Thymus (tissue), 11 donors: ENCODE measurements around the gene TENM4. TPM values are rescaled to one million over a fixed set of nuclear protein-coding genes. Genes with fewer than 3 reads are reported as not detected.

ENCODE experiments used
- DNase-seq, 9 donors: peaks; one replicate each; pipeline ENCODE4 v3.0.0-alpha.2; 2013; ENCODE audit warnings: low spot score in 9 of 9, low read depth in 6 of 9, missing footprints in 1 of 9
- H3K27ac ChIP-seq, 2 donors: one replicate each; pipeline ENCODE4 v1.5.1; 2013; ENCODE audit warnings: control low read depth in 1 of 2, low read depth in 1 of 2, low read length in 1 of 2, mild to moderate bottlenecking in 1 of 2, moderate library complexity in 1 of 2
- H3K27me3 ChIP-seq, 2 donors: one replicate each; pipeline ENCODE4 v1.5.1; 2013; ENCODE audit warnings: low read length in 1 of 2; ENCODE audit not compliant: control insufficient read depth in 2 of 2, insufficient read depth in 1 of 2
- H3K36me3 ChIP-seq, 2 donors: one replicate each; pipeline ENCODE4 v1.5.1; 2013; ENCODE audit warnings: low read length in 1 of 2, mild to moderate bottlenecking in 1 of 2, moderate library complexity in 1 of 2; ENCODE audit not compliant: control insufficient read depth in 2 of 2, insufficient read depth in 2 of 2
- H3K4me1 ChIP-seq, 2 donors: one replicate each; pipeline ENCODE4 v1.5.1; 2013; ENCODE audit warnings: low read length in 2 of 2; ENCODE audit not compliant: control insufficient read depth in 2 of 2, insufficient read depth in 2 of 2
- H3K4me3 ChIP-seq, 2 donors: one replicate each; pipeline ENCODE4 v1.5.1; 2013; ENCODE audit warnings: low read length in 2 of 2, control low read depth in 1 of 2, mild to moderate bottlenecking in 1 of 2
- H3K9me3 ChIP-seq, 2 donors: one replicate each; pipeline ENCODE4 v1.5.1; 2013; ENCODE audit warnings: low read length in 1 of 2, mild to moderate bottlenecking in 1 of 2; ENCODE audit not compliant: control insufficient read depth in 2 of 2, insufficient read depth in 1 of 2
- WGBS: extraction: QIAGEN DNeasy Blood & Tissue Kit; methylation state at CpG from one replicate; pipeline ENCODE4 v1.1.7; 2013; 5-methylcytosine and 5-hydroxymethylcytosine counted together
- polyA plus RNA-seq: library from polyadenylated mRNA; stranded (reverse); fragments of 200-250 nt; gene quantifications from one replicate; pipeline ENCODE4 v1.2.3, GENCODE V29; 2013
- total RNA-seq: library from RNA; stranded (reverse); fragments of 120-200 nt; gene quantifications from one replicate; pipeline ENCODE4 v1.2.4, GENCODE V29; 2013
- donor health status: healthy.

The TENM4 gene
- total and polyA plus RNA-seq, 2 donors = 1.0 to 2.8 TPM

DNA sequence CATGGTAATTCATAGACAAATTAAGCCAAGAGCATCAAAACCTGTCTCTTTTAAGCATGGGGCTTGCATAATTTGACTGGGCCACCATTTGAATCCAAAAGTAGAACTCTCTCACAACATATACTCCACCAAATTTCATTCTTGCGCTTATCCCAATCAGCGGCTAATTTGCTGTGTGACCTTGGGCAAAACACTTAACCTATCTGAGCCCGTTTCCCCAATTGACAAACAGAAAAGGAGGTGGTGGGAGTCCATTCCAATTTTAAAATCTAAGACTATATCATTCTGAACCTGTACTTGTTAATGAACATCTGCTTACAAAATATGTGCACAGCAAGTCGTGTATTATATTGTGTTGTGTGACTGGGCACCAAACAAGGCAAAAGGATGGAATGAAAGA lies 528.1 kb downstream of the TENM4 start:
- no peak overlapping the region for H3K27ac ChIP-seq
- H3K4me1 ChIP-seq = no peaks in the 10 kb centered on the region
- H3K4me3 ChIP-seq = no peak overlapping the region
- DNase-seq = no peak
- no peaks in the 10 kb centered on the region for H3K9me3 ChIP-seq
- no peaks in the 10 kb centered on the region for H3K36me3 ChIP-seq
- no peaks in the 10 kb centered on the region for H3K27me3 ChIP-seq
- WGBS = 93% methylated on average over 4 of the region's 4 CpGs

DNA sequence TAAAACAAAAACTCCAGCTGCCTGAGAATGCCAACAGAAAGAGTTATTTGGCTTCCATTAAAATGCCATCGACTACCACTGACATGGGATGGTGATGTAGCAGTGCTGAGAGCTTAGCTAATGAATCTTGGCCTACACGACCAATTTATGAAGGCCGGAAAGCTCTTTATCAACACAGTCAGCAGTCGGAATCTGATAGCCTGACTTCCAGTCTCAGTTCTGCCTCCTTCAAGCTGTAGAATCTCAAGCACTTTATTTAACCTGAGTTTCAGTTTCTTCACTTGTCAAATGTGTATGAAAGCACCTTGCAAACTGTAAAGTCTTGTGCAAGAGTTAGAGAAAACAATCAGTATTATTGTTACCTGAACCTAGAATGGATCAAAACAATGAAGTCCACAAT lies 530.5 kb downstream of the TENM4 start:
- WGBS = 86% methylated on average over 4 of the region's 4 CpGs
- no peak for DNase-seq
- H3K27me3 ChIP-seq = no peaks in the 10 kb centered on the region

DNA sequence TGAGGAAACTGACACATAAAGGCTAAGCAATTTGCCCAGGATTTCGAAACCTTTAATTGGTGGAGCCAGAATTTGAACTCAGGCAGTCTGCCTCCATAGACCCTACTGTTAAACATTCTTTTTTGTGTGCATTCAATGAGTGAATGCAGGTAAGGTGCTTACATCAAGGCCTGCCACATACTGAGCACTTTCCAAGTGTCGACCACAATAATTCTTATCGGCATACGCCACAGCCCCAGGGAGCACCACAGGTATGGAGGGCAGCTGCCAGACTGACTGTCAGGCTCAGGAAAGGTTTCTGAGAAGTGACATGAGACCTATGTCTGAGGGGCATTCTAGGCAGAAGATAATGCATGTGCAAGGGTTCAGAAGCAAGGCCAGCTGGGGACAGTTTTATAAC lies 531.4 kb downstream of the TENM4 start:
- Histone ChIP-seq H3K4me1 (no peaks in the 10 kb centered on the region), H3K4me3 (no peak overlapping the region), H3K36me3 (no peaks in the 10 kb centered on the region), H3K9me3 (no peaks in the 10 kb centered on the region), H3K27ac (no peak overlapping the region), H3K27me3 (peaks cover 0 to under 1% of the 10 kb centered on the region in 2 donors)
- 98% methylated on average over 4 of the region's 4 CpGs for WGBS
- no peak for DNase-seq

More for the DNA sequence above, 530.5 kb downstream of the TENM4 start:
- Histone ChIP-seq H3K4me1 (no peaks in the 10 kb centered on the region), H3K9me3 (no peaks in the 10 kb centered on the region), H3K4me3 (no peak overlapping the region), H3K36me3 (no peaks in the 10 kb centered on the region), H3K27ac (no peak overlapping the region)

DNA sequence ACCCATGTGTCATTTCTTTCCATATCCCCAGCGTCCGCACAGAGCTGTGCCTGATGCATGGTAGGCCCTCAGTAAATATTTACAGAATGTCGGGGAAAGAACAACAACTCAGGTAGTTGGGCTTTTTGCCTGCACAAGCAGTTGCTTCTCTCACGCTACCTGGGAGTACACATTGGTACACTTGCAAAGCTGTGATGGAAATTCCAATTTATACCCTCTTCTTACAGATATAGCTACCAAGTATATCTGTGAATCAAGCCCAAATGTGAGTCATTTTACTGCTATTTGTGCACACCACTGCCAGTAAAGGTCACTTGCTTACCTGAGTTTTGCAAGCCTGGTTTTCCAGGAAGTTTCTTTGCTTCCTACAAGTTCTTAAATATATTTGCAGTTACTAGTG lies 533.2 kb downstream of the TENM4 start:
- no peaks in the 10 kb centered on the region for H3K36me3 ChIP-seq
- WGBS = 93% methylated on average over 4 of the region's 4 CpGs
- no peak for DNase-seq
- no peaks in the 10 kb centered on the region for H3K4me1 ChIP-seq
- H3K9me3 ChIP-seq = no peaks in the 10 kb centered on the region
- H3K4me3 ChIP-seq = no peak overlapping the region
- peaks cover 0 to 13% of the 10 kb centered on the region in 2 donors for H3K27me3 ChIP-seq
- H3K27ac ChIP-seq = no peak overlapping the region

DNA sequence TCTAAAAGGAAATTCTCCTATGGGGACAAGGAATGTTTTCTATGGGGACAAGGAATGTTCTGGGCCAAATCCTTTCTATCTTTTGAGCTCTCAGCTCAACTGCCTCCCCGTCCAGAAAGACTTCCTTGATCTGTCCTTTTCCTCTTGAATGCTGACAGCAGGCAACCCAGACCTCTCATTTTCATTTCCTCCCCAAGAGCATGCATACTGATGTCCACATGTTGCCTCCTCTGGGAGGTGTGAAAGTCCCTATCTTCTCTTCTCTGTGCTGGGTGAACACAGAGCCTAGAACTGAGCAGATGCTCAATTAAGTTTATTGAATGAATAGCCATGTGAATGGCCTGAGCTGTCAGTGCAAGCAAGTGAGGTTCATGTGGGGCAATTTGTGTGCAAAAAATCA lies 534.3 kb downstream of the TENM4 start:
- Histone ChIP-seq H3K4me1 (no peaks in the 10 kb centered on the region), H3K36me3 (no peaks in the 10 kb centered on the region), H3K4me3 (no peak overlapping the region), H3K9me3 (no peaks in the 10 kb centered on the region), H3K27me3 (peaks cover 0 to 15% of the 10 kb centered on the region in 2 donors), H3K27ac (no peak overlapping the region)
- WGBS = 39% methylated on average over 1 of the region's 1 CpG
- DNase-seq = no peak

DNA sequence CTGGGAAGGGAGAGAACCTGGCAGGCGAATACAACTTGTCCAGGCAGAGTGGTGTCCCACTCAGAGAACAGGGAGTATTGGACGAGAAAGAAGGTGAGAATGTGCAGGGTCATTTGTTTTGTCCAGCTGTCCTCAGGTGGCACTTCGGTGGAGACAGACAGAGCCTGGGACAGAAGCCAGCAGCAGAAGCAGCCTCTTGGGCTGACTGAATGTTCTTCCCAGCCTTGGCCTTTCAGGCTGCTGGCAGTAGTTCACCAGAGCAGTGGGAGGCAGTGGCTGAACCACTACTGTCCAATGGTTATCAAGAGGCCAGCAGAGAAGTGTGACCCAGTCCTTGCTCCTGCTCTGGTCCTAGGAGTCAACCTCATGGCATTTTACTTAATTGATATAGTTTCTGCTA lies 535.1 kb downstream of the TENM4 start:
- no peak overlapping the region for H3K27ac ChIP-seq
- DNase-seq = no peak
- H3K4me3 ChIP-seq = no peak overlapping the region
- H3K4me1 ChIP-seq = no peaks in the 10 kb centered on the region
- 92% methylated on average over 3 of the region's 3 CpGs for WGBS
- no peaks in the 10 kb centered on the region for H3K36me3 ChIP-seq
- peaks cover 0 to 15% of the 10 kb centered on the region in 2 donors for H3K27me3 ChIP-seq
- H3K9me3 ChIP-seq = no peaks in the 10 kb centered on the region

DNA sequence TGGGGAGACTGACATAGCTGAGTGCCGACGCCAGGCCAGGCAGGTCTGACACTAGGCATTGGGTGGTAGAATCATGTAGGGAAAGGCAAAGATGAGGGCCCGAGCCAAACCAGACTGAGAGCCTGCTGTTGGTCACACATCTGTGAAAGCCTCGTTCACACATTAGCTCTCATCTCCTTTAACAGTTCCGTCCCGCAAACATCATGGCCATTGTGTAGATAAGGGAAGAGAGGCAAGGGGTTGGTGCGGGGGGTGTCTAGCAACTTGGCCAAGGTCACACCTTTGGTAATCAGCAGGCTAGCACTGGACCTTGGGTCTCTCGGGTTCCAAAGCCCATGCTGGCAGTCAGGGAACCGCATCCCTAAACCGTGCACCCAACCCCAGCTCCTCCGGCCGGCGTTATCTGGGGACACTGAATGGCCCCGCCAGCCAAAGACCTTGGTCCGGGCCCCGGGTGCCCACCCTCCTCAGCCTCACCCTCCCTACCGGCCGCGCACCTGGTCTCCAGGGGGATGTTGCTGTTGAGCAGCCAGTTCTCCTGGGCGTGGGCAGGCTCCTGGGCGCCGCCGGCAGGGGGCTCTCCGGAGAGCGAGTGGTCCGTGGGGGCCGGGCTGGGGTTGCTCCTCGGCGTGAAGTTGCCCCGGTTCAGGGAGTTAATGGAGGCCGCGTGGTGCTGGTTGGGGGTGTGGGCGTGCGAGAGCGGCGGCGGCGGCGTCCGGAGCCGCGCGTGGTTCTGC lies 537.9 kb downstream of the TENM4 start:
- no peak for DNase-seq
- no peaks in the 10 kb centered on the region for H3K9me3 ChIP-seq
- H3K4me3 ChIP-seq = no peak overlapping the region
- H3K4me1 ChIP-seq = no peaks in the 10 kb centered on the region
- H3K36me3 ChIP-seq = no peaks in the 10 kb centered on the region
- H3K27me3 ChIP-seq = peaks cover 0 to 15% of the 10 kb centered on the region in 2 donors
- no peak overlapping the region for H3K27ac ChIP-seq
- WGBS = 74% methylated on average over 43 of the region's 43 CpGs

DNA sequence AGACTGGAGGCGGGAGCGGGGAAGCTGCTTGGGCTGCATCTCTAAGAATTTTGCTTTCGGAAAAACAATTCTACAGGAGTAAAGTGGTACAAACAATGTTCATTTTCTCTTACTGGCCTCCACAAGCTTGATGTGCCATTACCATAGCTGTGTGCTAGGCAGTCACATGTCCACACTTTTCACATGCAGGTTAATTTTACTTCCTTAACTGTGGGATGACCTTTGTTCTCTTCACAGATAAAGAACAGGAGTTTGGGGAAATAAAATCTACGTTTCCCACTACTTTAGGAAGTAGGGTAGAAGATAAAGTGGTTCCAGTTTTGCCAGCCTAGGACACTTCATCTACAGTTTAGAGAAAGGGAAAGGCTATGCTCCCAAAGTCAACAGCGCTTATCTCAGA lies 539.0 kb downstream of the TENM4 start:
- WGBS = 89% methylated on average over 5 of the region's 5 CpGs
- no peak overlapping the region for H3K27ac ChIP-seq
- DNase-seq = no peak
- H3K36me3 ChIP-seq = no peaks in the 10 kb centered on the region
- no peaks in the 10 kb centered on the region for H3K4me1 ChIP-seq
- H3K4me3 ChIP-seq = no peak overlapping the region
- H3K27me3 ChIP-seq = peaks cover 0 to 15% of the 10 kb centered on the region in 2 donors
- H3K9me3 ChIP-seq = no peaks in the 10 kb centered on the region

DNA sequence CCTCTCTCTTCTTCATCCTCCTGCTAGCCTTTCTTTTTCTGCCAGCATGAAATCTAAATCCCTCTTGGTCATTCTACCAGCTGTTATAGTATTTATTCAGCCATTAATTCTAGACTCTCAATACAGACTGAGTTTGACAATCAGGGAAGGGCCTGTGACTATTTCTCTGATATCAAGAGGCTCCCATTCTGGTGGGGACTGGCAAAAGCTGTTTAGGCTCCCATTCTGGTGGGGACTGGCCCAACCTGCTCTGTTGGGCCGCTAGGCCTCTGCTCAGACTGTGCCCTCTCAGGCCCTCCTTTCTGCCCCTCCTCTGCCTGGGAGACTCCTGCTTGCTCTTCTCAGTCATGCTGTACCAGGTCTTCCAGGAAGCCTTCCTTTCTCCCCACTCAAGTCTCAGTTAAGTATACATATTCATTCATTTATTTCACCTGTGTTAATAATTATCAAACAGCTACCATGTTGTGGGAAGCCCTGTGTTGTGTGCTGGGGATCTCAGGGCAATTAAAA lies 542.5 kb downstream of the TENM4 start:
- Histone ChIP-seq H3K36me3 (no peaks in the 10 kb centered on the region), H3K9me3 (no peaks in the 10 kb centered on the region), H3K4me1 (no peaks in the 10 kb centered on the region), H3K27me3 (peaks cover 0 to 9% of the 10 kb centered on the region in 2 donors), H3K27ac (no peak overlapping the region), H3K4me3 (no peak overlapping the region)
- no peak for DNase-seq
- WGBS = 94% methylated on average over 1 of the region's 1 CpG
